Gastrocnemius medialis (tissue), 4 donors: ENCODE results near the gene KANSL1.

ENCODE experiments used
- POLR2A ChIP-seq, 2 donors: fragments of 450-650 bp; IDR thresholded peaks; one replicate each; pipeline ENCODE4 v1.6.1; 2017; ENCODE audit warnings: antibody characterized with exemption in 2 of 2, mild to moderate bottlenecking in 2 of 2, moderate library complexity in 2 of 2
- TF ChIP-seq, protein P1 (sequence below), 5 experiments: fragments of 450-650 bp in 3 of 5; fragments of 200-600 bp in 2 of 5; sonication (generic) in 2 of 5; IDR thresholded peaks in 4 of 5; conservative IDR thresholded peaks in 1 of 5; 1 replicate in 4 of 5; 2 replicates in 1 of 5; pipeline ENCODE4 v1.5.1; 2016 to 2019; ENCODE audit warnings: antibody characterized with exemption in 5 of 5, mild to moderate bottlenecking in 3 of 5, moderate library complexity in 3 of 5

GRCh38 chr17:46125831-46126230 lies 67.4 kb downstream of the KANSL1 start:
- no peak for TF ChIP-seq POLR2A (IDR thresholded peaks at IDR 0.05)
- TF ChIP-seq, protein P1, sequence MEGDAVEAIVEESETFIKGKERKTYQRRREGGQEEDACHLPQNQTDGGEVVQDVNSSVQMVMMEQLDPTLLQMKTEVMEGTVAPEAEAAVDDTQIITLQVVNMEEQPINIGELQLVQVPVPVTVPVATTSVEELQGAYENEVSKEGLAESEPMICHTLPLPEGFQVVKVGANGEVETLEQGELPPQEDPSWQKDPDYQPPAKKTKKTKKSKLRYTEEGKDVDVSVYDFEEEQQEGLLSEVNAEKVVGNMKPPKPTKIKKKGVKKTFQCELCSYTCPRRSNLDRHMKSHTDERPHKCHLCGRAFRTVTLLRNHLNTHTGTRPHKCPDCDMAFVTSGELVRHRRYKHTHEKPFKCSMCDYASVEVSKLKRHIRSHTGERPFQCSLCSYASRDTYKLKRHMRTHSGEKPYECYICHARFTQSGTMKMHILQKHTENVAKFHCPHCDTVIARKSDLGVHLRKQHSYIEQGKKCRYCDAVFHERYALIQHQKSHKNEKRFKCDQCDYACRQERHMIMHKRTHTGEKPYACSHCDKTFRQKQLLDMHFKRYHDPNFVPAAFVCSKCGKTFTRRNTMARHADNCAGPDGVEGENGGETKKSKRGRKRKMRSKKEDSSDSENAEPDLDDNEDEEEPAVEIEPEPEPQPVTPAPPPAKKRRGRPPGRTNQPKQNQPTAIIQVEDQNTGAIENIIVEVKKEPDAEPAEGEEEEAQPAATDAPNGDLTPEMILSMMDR (IDR thresholded peaks at IDR 0.05 in 4 of 5, conservative IDR thresholded peaks at IDR 0.05 in 1 of 5) = no peak
